Neural cell (in vitro differentiated cells): ENCODE measurements around the gene HNRNPF. TPM values are rescaled to one million over a fixed set of nuclear protein-coding genes. Genes with fewer than 3 reads are reported as not detected.

Experiments used
- H2AFZ ChIP-seq: fragments of 200-600, 300-800 bp; sonication (generic), shearing (Covaris generic); 2 replicates; pipeline ENCODE4 v1.6.0; 2014; ENCODE audit warnings: low read depth, mild to moderate bottlenecking, antibody characterized with exemption, low read length, moderate library complexity
- H3F3A ChIP-seq: fragments of 200-600 bp; shearing (Covaris generic); 2 replicates; pipeline ENCODE4 v1.6.1; 2016; ENCODE audit warnings: mild to moderate bottlenecking, moderate library complexity, mixed read lengths, antibody characterized with exemption, low read length; ENCODE audit not compliant: insufficient read depth, poor library complexity, severe bottlenecking
- H3K27ac ChIP-seq: fragments of 200-600, 300-800 bp; sonication (generic), shearing (Covaris generic); 2 replicates; pipeline ENCODE4 v1.5.1; 2014; ENCODE audit warnings: mild to moderate bottlenecking, low read length, moderate library complexity
- H3K27me3 ChIP-seq: fragments of 300-800, 200-600 bp; sonication (generic), shearing (Covaris generic); 2 replicates; pipeline ENCODE4 v1.6.0; 2014; ENCODE audit warnings: mild to moderate bottlenecking, low read depth, low read length, moderate library complexity; ENCODE audit not compliant: insufficient read depth
- H3K36me3 ChIP-seq: fragments of 300-800, 200-600 bp; sonication (generic), shearing (Covaris generic); 2 replicates; pipeline ENCODE4 v1.5.1; 2014; ENCODE audit warnings: mild to moderate bottlenecking, antibody characterized with exemption, low read length, moderate library complexity; ENCODE audit not compliant: insufficient read depth
- H3K4me2 ChIP-seq: fragments of 300-800, 200-600 bp; sonication (generic), shearing (Covaris generic); 2 replicates; pipeline ENCODE4 v1.6.0; 2014; ENCODE audit warnings: mild to moderate bottlenecking, low read length
- H3K4me3 ChIP-seq: fragments of 300-800, 200-600 bp; sonication (generic), shearing (Covaris generic); 2 replicates; pipeline ENCODE4 v1.5.1; 2014; ENCODE audit warnings: mild to moderate bottlenecking, low read length, moderate library complexity
- H3K79me2 ChIP-seq: fragments of 200-600 bp; shearing (Covaris generic); replicated peaks from 2 replicates; pipeline ENCODE4 v1.6.0; 2014; ENCODE audit warnings: mild to moderate bottlenecking, low read length, moderate library complexity; ENCODE audit not compliant: insufficient read depth
- H3K9ac ChIP-seq: fragments of 300-800, 200-600 bp; sonication (generic), shearing (Covaris generic); 2 replicates; pipeline ENCODE4 v1.6.1; 2016; ENCODE audit warnings: mild to moderate bottlenecking, low read length, mixed read lengths
- H3K9me2 ChIP-seq: fragments of 200-600 bp; shearing (Covaris generic); 2 replicates; pipeline ENCODE4 v1.6.1; 2016; ENCODE audit warnings: mild to moderate bottlenecking, low read length, mixed read lengths; ENCODE audit not compliant: insufficient read depth
- H3K9me3 ChIP-seq: fragments of 200-600, 300-800 bp; sonication (generic), shearing (Covaris generic); 2 replicates; pipeline ENCODE4 v1.6.1; 2016; ENCODE audit warnings: mild to moderate bottlenecking, mixed run types, low read length, moderate library complexity, mixed read lengths
- H4K20me1 ChIP-seq: fragments of 200-600 bp; shearing (Covaris generic); 2 replicates; pipeline ENCODE4 v1.6.1; 2016; ENCODE audit warnings: mild to moderate bottlenecking, mixed run types; ENCODE audit not compliant: insufficient read depth
- CTCF ChIP-seq: fragments of 450-650 bp; IDR thresholded peaks from 2 replicates; pipeline ENCODE4 v1.5.1; 2014; ENCODE audit warnings: antibody characterized with exemption, mild to moderate bottlenecking, moderate library complexity; ENCODE audit not compliant: poor library complexity, severe bottlenecking
- EP300 ChIP-seq: fragments of 450-650 bp; conservative IDR thresholded peaks from 2 replicates; pipeline ENCODE4 v1.6.1; 2014; ENCODE audit warnings: antibody characterized with exemption, mild to moderate bottlenecking, moderate library complexity; ENCODE audit not compliant: poor library complexity, severe bottlenecking
- EZH2 ChIP-seq: fragments of 200-600, 300-800 bp; shearing (Covaris generic), sonication (generic); IDR thresholded peaks from 2 replicates; pipeline ENCODE4 v1.6.1; 2014; ENCODE audit warnings: antibody characterized with exemption, low read length, borderline replicate concordance, mild to moderate bottlenecking; ENCODE audit not compliant: insufficient read depth, poor library complexity, severe bottlenecking
- MXI1 ChIP-seq: fragments of 450-650 bp; conservative IDR thresholded peaks from 2 replicates; pipeline ENCODE4 v1.6.1; 2014; ENCODE audit warnings: antibody characterized with exemption, mild to moderate bottlenecking; ENCODE audit not compliant: poor library complexity, severe bottlenecking
- POLR2AphosphoS5 ChIP-seq: IDR thresholded peaks from 2 replicates; pipeline ENCODE4 v1.6.1; 2012
- RAD21 ChIP-seq: fragments of 450-650 bp; conservative IDR thresholded peaks from 2 replicates; pipeline ENCODE4 v1.6.1; 2014; ENCODE audit warnings: antibody characterized with exemption, mild to moderate bottlenecking, moderate library complexity
- REST ChIP-seq: IDR thresholded peaks from 2 replicates; pipeline ENCODE4 v1.6.1; 2012; ENCODE audit warnings: borderline replicate concordance
- SMC3 ChIP-seq: fragments of 450-650 bp; conservative IDR thresholded peaks from 2 replicates; pipeline ENCODE4 v1.6.1; 2014; ENCODE audit warnings: antibody characterized with exemption, mild to moderate bottlenecking, moderate library complexity; ENCODE audit not compliant: poor library complexity
- TAF1 ChIP-seq: IDR thresholded peaks from 2 replicates; pipeline ENCODE4 v1.6.1; 2012; ENCODE audit warnings: low read depth
- polyA plus RNA-seq: library from polyadenylated mRNA; depleted of rRNA; stranded (reverse); fragments of >200 nt; gene quantifications from 2 replicates; pipeline ENCODE4 v1.2.3, GENCODE V29; 2014

Gene HNRNPF
- polyA plus RNA-seq, 1 donor from 2014 or later = 65.0 TPM

GRCh38 chr10:43348511-43349312 lies 60.3 kb downstream of the HNRNPF start:
- Histone ChIP-seq H3K27me3 (no peaks in the 10 kb centered on the region), H3K36me3 (no peaks in the 10 kb centered on the region), H2AFZ (no peak overlapping the region), H3K9me3 (no peaks in the 10 kb centered on the region), H3K9me2 (no peaks in the 10 kb centered on the region), H3K79me2 (no peaks in the 10 kb centered on the region), H3F3A (no peaks in the 10 kb centered on the region), H3K27ac (no peak overlapping the region), H4K20me1 (no peaks in the 10 kb centered on the region), H3K4me3 (no peak overlapping the region), H3K4me2 (no peak overlapping the region), H3K9ac (no peak overlapping the region)
- TF ChIP-seq CTCF (peak; percentile 77), REST (no peak), RAD21 (peak; percentile 80), SMC3 (peak; percentile 76)

GRCh38 chr10:43347997-43348396 lies 61.0 kb downstream of the HNRNPF start:
- Histone ChIP-seq H3K4me2 (no peak overlapping the region), H3K9me3 (no peaks in the 10 kb centered on the region), H3K36me3 (no peaks in the 10 kb centered on the region), H4K20me1 (no peaks in the 10 kb centered on the region), H3K27me3 (no peaks in the 10 kb centered on the region), H3K4me3 (no peak overlapping the region), H3F3A (no peaks in the 10 kb centered on the region), H3K79me2 (no peaks in the 10 kb centered on the region), H2AFZ (no peak overlapping the region), H3K9me2 (no peaks in the 10 kb centered on the region), H3K27ac (no peak overlapping the region), H3K9ac (no peak overlapping the region)
- TF ChIP-seq POLR2AphosphoS5 (no peak), TAF1 (no peak), SMC3 (no peak), REST (no peak), MXI1 (no peak), EZH2 (no peak), CTCF (no peak), EP300 (no peak), RAD21 (no peak)
